Activated CD8-positive, alpha-beta memory T cell treated with anti-CD3 and anti-CD28 coated beads, Interleukin-2, amount 10 ng/mL, durations not matched to agents 7 days and 5 days (primary cell): ENCODE results near the gene HOXA7. TPM values are rescaled to one million over a fixed set of nuclear protein-coding genes. Genes with fewer than 3 reads are reported as not detected.
A peak's percentile ranks its signal among the peaks of the same experiment; 100 is the strongest.

Experiments
- ATAC-seq: fragments of 150-1000 bp; cut with Tn5 transposase; one replicate; pipeline ENCODE4 v1.10.0; 2021; ENCODE audit warnings: moderate library complexity
- CTCF ChIA-PET: fragments of 350-600 bp; sonication (Branson Sonifier 250); formaldehyde crosslinking; loops from one replicate; lab custom pipeline; 2021; ENCODE audit warnings: antibody characterized with exemption; lab: Charles Lee
- DNase-seq: peaks from one replicate; pipeline ENCODE4 v3.0.0-alpha.2; 2020
- H3K27ac Mint-ChIP-seq: one replicate; pipeline ENCODE4 v1.8.0; 2021; ENCODE audit warnings: mild to moderate bottlenecking, mixed read lengths
- H3K27me3 Mint-ChIP-seq: one replicate; pipeline ENCODE4 v1.8.0; 2021; ENCODE audit warnings: mixed read lengths
- H3K36me3 Mint-ChIP-seq: one replicate; pipeline ENCODE4 v1.8.0; 2021; ENCODE audit warnings: mild to moderate bottlenecking, mixed read lengths
- H3K4me1 Mint-ChIP-seq: one replicate; pipeline ENCODE4 v1.8.0; 2021; ENCODE audit warnings: mixed read lengths
- H3K4me3 Mint-ChIP-seq: one replicate; pipeline ENCODE4 v1.8.0; 2021; ENCODE audit warnings: mild to moderate bottlenecking, moderate library complexity, mixed read lengths
- H3K9me3 Mint-ChIP-seq: one replicate; pipeline ENCODE4 v1.8.0; 2022; ENCODE audit warnings: low read depth, mixed read lengths
- total RNA-seq, 2 experiments: library from RNA; stranded (reverse); gene quantifications; one replicate each; pipeline ENCODE4 v1.2.3, GENCODE V29; 2021

HOXA7 gene
- total RNA-seq, 2 experiments from 2014 or later = not detected

GRCh38 chr7:27175626-27176523 lies 19.4 kb upstream of the HOXA7 start:
- no peaks in the 10 kb centered on the region for H3K9me3 Mint-ChIP-seq
- H3K36me3 Mint-ChIP-seq = peaks cover 2% of the 10 kb centered on the region
- H3K27ac Mint-ChIP-seq = no peak overlapping the region
- H3K4me1 Mint-ChIP-seq = peaks cover 10% of the 10 kb centered on the region
- CTCF ChIA-PET = interaction anchor here (0.9 to 1.9 kb wide), 2 partner anchors 12 to 15 kb away, joined by 3 to 7 read pairs; no protein-coding TSS in a partner anchor
- DNase-seq (no peak), ATAC-seq (no peak)
- H3K27me3 Mint-ChIP-seq = peaks cover 76% of the 10 kb centered on the region
- no peak overlapping the region for H3K4me3 Mint-ChIP-seq

GRCh38 chr7:27174874-27175625 lies 18.6 kb upstream of the HOXA7 start:
- ATAC-seq = no peak

GRCh38 chr7:27173956-27174873 lies 17.7 kb upstream of the HOXA7 start, which contains the start of gene HOXA10:
Gene HOXA10, minus strand, starts transcription at chr7:27174320. Its CDS starts 14 bp downstream, at chr7:27174306.
- Mint-ChIP-seq H3K9me3 (no peaks in the 10 kb centered on the region), H3K4me3 (no peak within 1 kb of the TSS), H3K4me1 (peaks cover 7% of the 10 kb centered on the region), H3K36me3 (peaks cover 2% of the 10 kb centered on the region), H3K27ac (peak within 1 kb of the TSS; percentile 49), H3K27me3 (peaks cover 78% of the 10 kb centered on the region)
- ATAC-seq (no peak), DNase-seq (no peak)
- CTCF ChIA-PET = interaction anchor here (0.9 kb wide), 1 partner anchor 11 kb away, joined by 3 read pairs; no protein-coding TSS in a partner anchor

More at GRCh38 chr7:27174874-27175625, 18.6 kb upstream of the HOXA7 start:
- Mint-ChIP-seq H3K4me1 (peaks cover 10% of the 10 kb centered on the region), H3K27ac (peak overlapping the region; percentile 49), H3K36me3 (peaks cover 2% of the 10 kb centered on the region), H3K9me3 (no peaks in the 10 kb centered on the region), H3K4me3 (no peak overlapping the region), H3K27me3 (peaks cover 80% of the 10 kb centered on the region)
- CTCF ChIA-PET = interaction anchor here (0.9 kb wide), 1 partner anchor 12 kb away, joined by 3 read pairs; no protein-coding TSS in a partner anchor
- no peak for DNase-seq

- H3K4me3 Mint-ChIP-seq = no peak overlapping the region
- peaks cover 7% of the 10 kb centered on the region for H3K4me1 Mint-ChIP-seq
- CTCF ChIA-PET = interaction anchor here (1.2 to 1.3 kb wide), 2 partner anchors 22 to 23 kb away, joined by 3 to 5 read pairs; no protein-coding TSS in a partner anchor
- H3K27ac Mint-ChIP-seq = no peak overlapping the region
- peak; percentile 33 for ATAC-seq
- no peak for DNase-seq
- H3K27me3 Mint-ChIP-seq = peaks cover 80% of the 10 kb centered on the region
- H3K9me3 Mint-ChIP-seq = no peaks in the 10 kb centered on the region
- peaks cover 2% of the 10 kb centered on the region for H3K36me3 Mint-ChIP-seq
Observed at GRCh38 chr7:27173511-27173955, 17.1 kb upstream of the HOXA7 start.

- peak; percentile 12 for ATAC-seq
- H3K4me3 Mint-ChIP-seq = no peak overlapping the region
- H3K9me3 Mint-ChIP-seq = no peaks in the 10 kb centered on the region
- peaks cover 2% of the 10 kb centered on the region for H3K36me3 Mint-ChIP-seq
- DNase-seq = no peak
- H3K27me3 Mint-ChIP-seq = peaks cover 80% of the 10 kb centered on the region
- CTCF ChIA-PET = interaction anchor here (1.2 to 1.3 kb wide), 3 partner anchors 14 to 23 kb away, joined by 3 to 5 read pairs (median 4); no protein-coding TSS in a partner anchor
- H3K27ac Mint-ChIP-seq = no peak overlapping the region
- H3K4me1 Mint-ChIP-seq = peaks cover 7% of the 10 kb centered on the region
Observed at GRCh38 chr7:27172823-27173510, 16.5 kb upstream of the HOXA7 start.

- no peaks in the 10 kb centered on the region for H3K9me3 Mint-ChIP-seq
Observed at GRCh38 chr7:27172315-27172774, 15.9 kb upstream of the HOXA7 start.

GRCh38 chr7:27171637-27172314 lies 15.3 kb upstream of the HOXA7 start:
- peak overlapping the region; percentile 35 for H3K27ac Mint-ChIP-seq
- peaks cover 2% of the 10 kb centered on the region for H3K36me3 Mint-ChIP-seq
- CTCF ChIA-PET = interaction anchor here (1.0 to 1.7 kb wide), 4 partner anchors 11 to 40 kb away, joined by 3 to 5 read pairs (median 4); no protein-coding TSS in a partner anchor
- ATAC-seq (no peak), DNase-seq (no peak)
- no peak overlapping the region for H3K4me3 Mint-ChIP-seq
- peaks cover 7% of the 10 kb centered on the region for H3K4me1 Mint-ChIP-seq
- no peaks in the 10 kb centered on the region for H3K9me3 Mint-ChIP-seq
- peaks cover 81% of the 10 kb centered on the region for H3K27me3 Mint-ChIP-seq

More at GRCh38 chr7:27172315-27172774, 15.9 kb upstream of the HOXA7 start:
- Mint-ChIP-seq H3K36me3 (peaks cover 2% of the 10 kb centered on the region), H3K27ac (peak overlapping the region; percentile 11), H3K4me3 (no peak overlapping the region), H3K27me3 (peaks cover 80% of the 10 kb centered on the region), H3K4me1 (peaks cover 7% of the 10 kb centered on the region)
- CTCF ChIA-PET = interaction anchor here (1.0 to 1.3 kb wide), 4 partner anchors 14 to 24 kb away, joined by 3 to 5 read pairs (median 4); no protein-coding TSS in a partner anchor
- ATAC-seq = no peak
- no peak for DNase-seq

GRCh38 chr7:27171325-27171636 lies 14.8 kb upstream of the HOXA7 start:
- peak overlapping the region; percentile 35 for H3K27ac Mint-ChIP-seq

GRCh38 chr7:27170426-27171324 lies 14.2 kb upstream of the HOXA7 start:
- H3K27ac Mint-ChIP-seq = no peak overlapping the region
- ATAC-seq = no peak
- CTCF ChIA-PET = interaction anchor here (1.0 to 1.7 kb wide), 2 partner anchors 10 to 41 kb away, joined by 3 to 5 read pairs; no protein-coding TSS in a partner anchor

More at GRCh38 chr7:27171325-27171636, 14.8 kb upstream of the HOXA7 start:
- CTCF ChIA-PET = interaction anchor here (1.0 to 1.7 kb wide), 3 partner anchors 10 to 40 kb away, joined by 3 to 5 read pairs (median 3); no protein-coding TSS in a partner anchor
- H3K27me3 Mint-ChIP-seq = peaks cover 81% of the 10 kb centered on the region
- H3K36me3 Mint-ChIP-seq = peaks cover 2% of the 10 kb centered on the region
- no peak for ATAC-seq
- H3K4me3 Mint-ChIP-seq = no peak overlapping the region
- H3K9me3 Mint-ChIP-seq = no peaks in the 10 kb centered on the region
- H3K4me1 Mint-ChIP-seq = peaks cover 7% of the 10 kb centered on the region
- DNase-seq = no peak

GRCh38 chr7:27169658-27170425 lies 13.4 kb upstream of the HOXA7 start:
- DNase-seq (no peak), ATAC-seq (no peak)
- Mint-ChIP-seq H3K36me3 (peaks cover 2% of the 10 kb centered on the region), H3K9me3 (no peaks in the 10 kb centered on the region), H3K4me1 (peaks cover 7% of the 10 kb centered on the region), H3K4me3 (no peak overlapping the region), H3K27ac (no peak overlapping the region), H3K27me3 (peaks cover 79% of the 10 kb centered on the region)
- CTCF ChIA-PET = no interaction called here

More at GRCh38 chr7:27170426-27171324, 14.2 kb upstream of the HOXA7 start:
- Mint-ChIP-seq H3K4me1 (peaks cover 7% of the 10 kb centered on the region), H3K36me3 (peaks cover 2% of the 10 kb centered on the region), H3K4me3 (no peak overlapping the region), H3K27me3 (peaks cover 82% of the 10 kb centered on the region), H3K9me3 (no peaks in the 10 kb centered on the region)
- no peak for DNase-seq
